Stimulated activated CD4-positive, alpha-beta T cell treated with anti-CD3 and anti-CD28 coated beads, Interleukin-1b, Interleukin-23, amount 100 ng/mL, for 4 hours (primary cell): ENCODE results near the gene SATB1.

Experiments used
- DNase-seq, 2 donors: peaks; one replicate each; pipeline ENCODE4 v3.0.0-alpha.2; 2020; ENCODE audit warnings: low read depth in 2 of 2

The SATB1 gene

GRCh38 chr3:18401300-18401961 is 23.7 kb downstream of the SATB1 start:
- no peak for DNase-seq

GRCh38 chr3:18398448-18398847 is 26.7 kb downstream of the SATB1 start:
- no peak for DNase-seq

GRCh38 chr3:18396428-18396827 is 28.7 kb downstream of the SATB1 start:
- DNase-seq, result no peak

- no peak for DNase-seq
Measured at GRCh38 chr3:18394384-18394995, 30.6 kb downstream of the SATB1 start.

GRCh38 chr3:18393906-18394305 is 31.2 kb downstream of the SATB1 start:
- no peak for DNase-seq

- no peak for DNase-seq
Measured at GRCh38 chr3:18390024-18390660, 35.0 kb downstream of the SATB1 start.

GRCh38 chr3:18389108-18389733 is 35.9 kb downstream of the SATB1 start:
- peak in 1 of 2 donors; percentile 19 for DNase-seq

GRCh38 chr3:18386274-18386890 is 38.8 kb downstream of the SATB1 start:
- no peak for DNase-seq

GRCh38 chr3:18385706-18386105 is 39.4 kb downstream of the SATB1 start:
- DNase-seq, result no peak

- no peak for DNase-seq
Measured at GRCh38 chr3:18382760-18383369, 42.3 kb downstream of the SATB1 start.

GRCh38 chr3:18379647-18380046 is 45.5 kb downstream of the SATB1 start:
- DNase-seq, result no peak

GRCh38 chr3:18378218-18378617 is 46.9 kb downstream of the SATB1 start:
- DNase-seq, result no peak

- DNase-seq, result no peak
Measured at GRCh38 chr3:18376682-18377081, 48.5 kb downstream of the SATB1 start.

GRCh38 chr3:18372786-18373405 is 52.2 kb downstream of the SATB1 start:
- DNase-seq, result no peak

- DNase-seq, result no peak
Measured at GRCh38 chr3:18370672-18371071, 54.5 kb downstream of the SATB1 start.

GRCh38 chr3:18369551-18370185 is 55.5 kb downstream of the SATB1 start:
- no peak for DNase-seq

- DNase-seq, result no peak
Measured at GRCh38 chr3:18366258-18366657, 58.9 kb downstream of the SATB1 start.

- DNase-seq, result no peak
Measured at GRCh38 chr3:18363338-18363737, 61.8 kb downstream of the SATB1 start.

GRCh38 chr3:18357747-18358146 is 67.4 kb downstream of the SATB1 start:
- DNase-seq, result no peak

GRCh38 chr3:18355832-18356231 is 69.3 kb downstream of the SATB1 start:
- DNase-seq, result no peak

GRCh38 chr3:18354701-18355100 is 70.4 kb downstream of the SATB1 start:
- no peak for DNase-seq
